ENCODE results near the gene WNT9B.

The WNT9B gene, protein sequence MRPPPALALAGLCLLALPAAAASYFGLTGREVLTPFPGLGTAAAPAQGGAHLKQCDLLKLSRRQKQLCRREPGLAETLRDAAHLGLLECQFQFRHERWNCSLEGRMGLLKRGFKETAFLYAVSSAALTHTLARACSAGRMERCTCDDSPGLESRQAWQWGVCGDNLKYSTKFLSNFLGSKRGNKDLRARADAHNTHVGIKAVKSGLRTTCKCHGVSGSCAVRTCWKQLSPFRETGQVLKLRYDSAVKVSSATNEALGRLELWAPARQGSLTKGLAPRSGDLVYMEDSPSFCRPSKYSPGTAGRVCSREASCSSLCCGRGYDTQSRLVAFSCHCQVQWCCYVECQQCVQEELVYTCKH

DNA sequence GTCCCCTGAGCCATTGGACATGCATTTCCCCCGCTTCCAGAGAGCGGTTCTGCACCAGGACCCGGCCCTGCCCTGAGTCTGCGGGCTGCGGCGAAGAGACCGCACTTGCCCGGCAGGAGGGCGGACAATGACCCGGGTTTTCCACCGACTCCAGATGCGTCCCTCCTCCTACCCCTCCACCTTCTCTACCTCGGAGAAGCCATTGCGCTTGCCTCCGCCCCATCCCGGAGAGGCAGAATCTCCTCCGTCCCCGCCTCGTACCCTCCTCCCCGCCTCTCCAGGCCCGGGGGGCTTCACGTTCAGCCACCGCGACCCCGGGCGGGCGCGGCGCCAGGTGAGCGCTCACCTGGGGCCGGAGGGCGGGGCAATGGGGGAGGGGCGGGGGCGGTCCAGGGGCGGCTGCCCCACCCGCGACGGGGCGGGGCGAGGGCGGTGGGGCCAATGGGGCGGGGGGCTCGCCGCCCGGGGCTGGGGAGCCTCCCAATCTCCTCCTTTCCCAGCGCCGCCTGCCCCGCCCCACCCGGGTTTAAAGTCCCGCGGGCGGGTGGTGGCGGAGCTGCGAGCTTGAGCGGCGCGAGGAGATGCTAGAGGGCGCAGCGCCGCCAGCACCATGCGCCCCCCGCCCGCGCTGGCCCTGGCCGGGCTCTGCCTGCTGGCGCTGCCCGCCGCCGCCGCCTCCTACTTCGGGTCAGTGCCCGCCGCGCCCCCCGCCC lies at the start of gene WNT9B:
WNT9B (plus strand) TSS at position 555 of the 713 bp plus-strand sequence; CDS start at position 611, 56 bp downstream.
- TF ChIP-seq, protein P1, sequence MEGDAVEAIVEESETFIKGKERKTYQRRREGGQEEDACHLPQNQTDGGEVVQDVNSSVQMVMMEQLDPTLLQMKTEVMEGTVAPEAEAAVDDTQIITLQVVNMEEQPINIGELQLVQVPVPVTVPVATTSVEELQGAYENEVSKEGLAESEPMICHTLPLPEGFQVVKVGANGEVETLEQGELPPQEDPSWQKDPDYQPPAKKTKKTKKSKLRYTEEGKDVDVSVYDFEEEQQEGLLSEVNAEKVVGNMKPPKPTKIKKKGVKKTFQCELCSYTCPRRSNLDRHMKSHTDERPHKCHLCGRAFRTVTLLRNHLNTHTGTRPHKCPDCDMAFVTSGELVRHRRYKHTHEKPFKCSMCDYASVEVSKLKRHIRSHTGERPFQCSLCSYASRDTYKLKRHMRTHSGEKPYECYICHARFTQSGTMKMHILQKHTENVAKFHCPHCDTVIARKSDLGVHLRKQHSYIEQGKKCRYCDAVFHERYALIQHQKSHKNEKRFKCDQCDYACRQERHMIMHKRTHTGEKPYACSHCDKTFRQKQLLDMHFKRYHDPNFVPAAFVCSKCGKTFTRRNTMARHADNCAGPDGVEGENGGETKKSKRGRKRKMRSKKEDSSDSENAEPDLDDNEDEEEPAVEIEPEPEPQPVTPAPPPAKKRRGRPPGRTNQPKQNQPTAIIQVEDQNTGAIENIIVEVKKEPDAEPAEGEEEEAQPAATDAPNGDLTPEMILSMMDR (IDR thresholded peaks at IDR 0.05; ENCODE audit: insufficient read depth, low read length, missing control alignments): no peak
- POLR2A ChIA-PET: no interaction called here
- no peak for DNase-seq (ENCODE audit: low read depth, low spot score)
- CTCF ChIA-PET: interaction anchor here (0.9 to 3.5 kb wide), 4 partner anchors 9 to 90 kb away, joined by 3 to 28 read pairs (median 4); no protein-coding TSS in a partner anchor
- peak within 1 kb of the TSS; percentile 32 for H3K4me3 ChIP-seq (ENCODE audit: low read depth, low read length)

DNA sequence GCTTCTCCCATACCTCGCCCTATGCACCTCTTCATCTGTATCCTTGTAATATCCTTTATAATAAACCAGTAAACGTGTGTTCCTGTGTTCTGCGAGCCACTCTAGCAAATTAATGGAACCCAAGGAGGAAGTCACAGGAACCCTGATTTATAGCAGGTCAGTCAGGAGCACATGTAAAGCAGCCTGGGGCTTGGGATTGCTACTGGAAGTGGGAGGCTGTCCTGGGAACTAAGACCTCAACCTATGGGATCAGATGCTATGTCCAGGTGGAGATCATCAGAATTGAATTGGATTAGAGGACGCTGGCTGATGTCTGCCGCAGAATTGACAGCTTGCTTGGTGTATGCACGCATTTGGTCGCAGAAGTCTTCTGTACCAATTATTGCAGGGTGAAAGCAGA lies 48.6 kb upstream of the WNT9B start:
- DNase-seq (ENCODE audit: low read depth, low spot score): no peak
- POLR2A ChIA-PET: no interaction called here
- CTCF ChIA-PET: interaction anchor here (1.3 kb wide), 1 partner anchor 32 kb away, joined by 5 read pairs; no protein-coding TSS in a partner anchor
- TF ChIP-seq, protein P1 (IDR thresholded peaks at IDR 0.05; ENCODE audit: insufficient read depth, low read length, missing control alignments): no peak
- no peak overlapping the region for H3K4me3 ChIP-seq (ENCODE audit: low read depth, low read length)

DNA sequence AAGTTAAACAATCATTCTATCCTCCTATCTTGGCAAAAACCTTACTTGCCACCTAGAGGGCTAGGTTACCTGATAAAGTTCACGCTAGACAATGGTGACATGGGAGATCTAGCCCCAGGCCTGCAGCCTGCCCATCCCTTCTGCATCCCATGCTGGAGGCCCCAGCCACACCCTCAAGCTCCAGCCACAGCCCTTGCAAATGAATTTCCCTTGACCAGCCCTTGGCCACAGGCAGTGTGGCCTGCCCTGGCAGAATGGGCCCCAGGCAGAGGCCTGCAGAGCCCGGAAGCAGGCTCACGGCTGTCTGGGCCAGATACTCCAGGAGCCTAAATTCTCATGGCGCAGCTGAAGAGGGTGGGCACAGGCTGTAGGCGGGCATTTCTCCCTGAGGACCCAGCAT lies 47.8 kb upstream of the WNT9B start:
- H3K4me3 ChIP-seq (ENCODE audit: low read depth, low read length): no peak overlapping the region
- ChIA-PET CTCF (interaction anchor here (0.6 to 1.3 kb wide), 2 partner anchors 8 to 32 kb away, joined by 4 to 5 read pairs; no protein-coding TSS in a partner anchor), POLR2A (no interaction called here)
- TF ChIP-seq, protein P1 (IDR thresholded peaks at IDR 0.05; ENCODE audit: insufficient read depth, low read length, missing control alignments): no peak
- no peak for DNase-seq (ENCODE audit: low read depth, low spot score)

DNA sequence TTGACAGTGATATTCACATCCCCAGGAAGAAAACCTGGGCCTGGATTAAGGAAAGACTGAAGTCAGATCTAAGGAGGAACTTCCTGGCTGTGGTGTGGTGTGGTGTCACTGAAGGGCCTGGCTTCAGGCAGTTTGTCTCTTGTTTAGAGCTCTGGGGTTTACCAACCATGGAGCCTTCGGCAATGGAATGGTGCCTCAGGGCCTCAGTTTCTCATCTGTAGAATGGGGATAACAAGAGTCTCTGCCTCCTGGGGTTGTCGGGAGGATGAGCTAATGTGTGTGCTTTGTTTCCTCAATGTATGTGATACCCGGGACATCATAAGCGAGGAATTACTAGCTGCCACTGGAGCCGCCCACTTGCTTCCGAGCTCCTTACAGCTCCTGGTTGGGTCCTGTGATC lies 45.6 kb upstream of the WNT9B start:
- TF ChIP-seq, protein P1 (IDR thresholded peaks at IDR 0.05; ENCODE audit: insufficient read depth, low read length, missing control alignments): no peak
- POLR2A ChIA-PET: no interaction called here
- no peak for DNase-seq (ENCODE audit: low read depth, low spot score)
- CTCF ChIA-PET: interaction anchor here (0.9 to 1.2 kb wide), 2 partner anchors 9 to 35 kb away, joined by 3 to 4 read pairs; no protein-coding TSS in a partner anchor
- H3K4me3 ChIP-seq (ENCODE audit: low read depth, low read length): no peak overlapping the region

DNA sequence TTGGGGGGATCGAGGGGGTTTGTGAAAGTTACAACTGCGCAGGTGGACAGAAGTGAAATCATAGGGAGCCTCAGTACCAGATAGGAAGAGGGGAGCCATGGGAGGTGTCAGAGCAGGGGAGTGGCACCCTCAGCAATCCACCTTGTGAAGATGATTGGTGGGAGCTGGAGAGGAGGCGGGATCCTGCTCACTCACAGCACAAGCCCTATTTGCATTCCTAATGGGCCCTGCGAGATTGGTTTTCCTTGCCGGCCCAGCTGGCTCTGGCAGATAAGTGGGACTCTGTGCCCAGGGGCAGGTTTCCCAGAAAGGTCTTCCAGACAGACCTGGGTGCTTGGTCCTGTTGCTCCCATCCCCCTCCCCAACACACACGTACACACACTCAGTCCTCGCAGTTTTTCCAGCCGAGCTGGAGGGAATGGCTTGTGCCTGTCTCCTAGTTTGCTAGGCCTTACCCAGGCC lies 42.2 kb upstream of the WNT9B start:
- TF ChIP-seq, protein P1 (IDR thresholded peaks at IDR 0.05; ENCODE audit: insufficient read depth, low read length, missing control alignments): no peak
- ChIA-PET POLR2A (no interaction called here), CTCF (interaction anchor here (0.8 to 1.3 kb wide), 2 partner anchors 13 to 15 kb away, joined by 3 read pairs; no protein-coding TSS in a partner anchor)
- H3K4me3 ChIP-seq (ENCODE audit: low read depth, low read length): no peak overlapping the region
- DNase-seq (ENCODE audit: low read depth, low spot score): no peak

DNA sequence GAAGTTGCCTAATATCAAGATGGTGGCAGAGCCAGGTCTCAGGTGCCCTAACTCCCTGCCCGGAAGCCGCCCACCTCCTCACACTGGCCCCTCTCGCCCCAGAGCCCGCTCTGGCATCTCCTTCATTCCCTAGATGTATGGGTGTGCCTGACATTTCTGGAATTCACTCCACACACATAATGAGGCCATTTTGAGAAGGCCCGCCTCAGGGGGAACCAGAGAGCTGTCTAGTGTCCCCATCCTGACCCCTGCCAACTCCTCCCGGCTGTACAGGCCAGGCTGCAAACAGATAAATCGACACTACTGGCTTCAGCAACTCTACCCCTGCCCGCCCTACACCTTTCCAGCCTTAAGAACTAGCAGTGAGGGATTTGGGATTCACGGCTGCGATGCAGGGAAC lies 40.5 kb upstream of the WNT9B start:
- CTCF ChIA-PET: interaction anchor here (0.7 to 1.5 kb wide), 2 partner anchors 25 to 132 kb away, joined by 3 to 6 read pairs; no protein-coding TSS in a partner anchor

More for the DNA sequence above, 40.5 kb upstream of the WNT9B start:
- TF ChIP-seq, protein P1 (IDR thresholded peaks at IDR 0.05; ENCODE audit: insufficient read depth, low read length, missing control alignments): no peak
- POLR2A ChIA-PET: no interaction called here
- DNase-seq (ENCODE audit: low read depth, low spot score): no peak
- no peak overlapping the region for H3K4me3 ChIP-seq (ENCODE audit: low read depth, low read length)

Measured in AG04449 (cell line).